Adrenal gland (tissue), 12 donors: Measurements from ENCODE around the gene ANKZF1. TPM values are rescaled to one million over a fixed set of nuclear protein-coding genes. Genes with fewer than 3 reads are reported as not detected.

Experiments used
- DNase-seq, 7 donors: peaks; one replicate each; pipeline ENCODE4 v3.0.0-alpha.2; 2019 to 2020
- H3K27ac ChIP-seq, 5 donors: fragments of 200-600 bp; sonication (generic) in 4 of 5; 1 replicate in 3 of 5; 2 replicates in 2 of 5; pipeline versions ENCODE4 v1.5.1 to v1.8.0; 2016 to 2020; ENCODE audit warnings: mild to moderate bottlenecking in 1 of 5
- H3K27me3 ChIP-seq: fragments of 200-600 bp; 2 replicates; pipeline ENCODE4 v1.8.0; 2021
- H3K36me3 ChIP-seq, 2 donors: fragments of 200-600 bp; replicated peaks in 1 of 2; 1 replicate in 1 of 2; 2 replicates in 1 of 2; pipeline versions ENCODE4 v1.5.1 to v1.8.0; 2018 to 2022
- H3K4me1 ChIP-seq, 2 donors: fragments of 200-600 bp; replicated peaks in 1 of 2; 1 replicate in 1 of 2; 2 replicates in 1 of 2; pipeline versions ENCODE4 v1.5.1 to v1.8.0; 2018 to 2021
- H3K4me3 ChIP-seq, 4 donors: fragments of 200-600 bp; sonication (generic) in 3 of 4; one replicate each; pipeline ENCODE4 v1.5.1; 2016 to 2018
- H3K9me3 ChIP-seq, 3 donors: fragments of 200-600 bp; sonication (generic) in 1 of 3; replicated peaks in 1 of 3; 1 replicate in 2 of 3; 2 replicates in 1 of 3; pipeline versions ENCODE4 v1.5.1 to v1.8.0; 2016 to 2021
- POLR2A ChIP-seq, 2 donors: fragments of 450-650 bp; IDR thresholded peaks; one replicate each; pipeline ENCODE4 v1.6.1; 2017; ENCODE audit warnings: antibody characterized with exemption in 2 of 2, mild to moderate bottlenecking in 2 of 2, moderate library complexity in 1 of 2
- WGBS, 4 donors: extraction: QIAGEN DNeasy Blood & Tissue Kit in 2 of 4; methylation state at CpG; one replicate each; pipeline versions ENCODE4 v1.1.5 to v1.1.7; 2013 to 2017; 5-methylcytosine and 5-hydroxymethylcytosine counted together
- intact Hi-C, 2 donors: fragments of 100-400 bp; cut with DNase I; formaldehyde crosslinking; loops; one replicate each; pipeline versions ENCODE4 v1.14.1 to v1.15.0; 2022 to 2023
- polyA plus RNA-seq, 3 donors: library from polyadenylated mRNA; stranded (reverse); fragments of 200-250 nt in 2 of 3; fragments of 350-450 nt in 1 of 3; fragmentation: Illumina TruSeq in 1 of 3; extraction: RNeasy Lipid Tissue Mini Kit (QIAGEN cat#74804) in 1 of 3; gene quantifications; one replicate each; pipeline ENCODE4 v1.2.3, GENCODE V29; 2013 to 2014
- total RNA-seq, 9 donors: library from RNA; depleted of rRNA in 4 of 9; stranded (reverse); fragments of >200 nt in 4 of 9; fragments of 120-200 nt in 1 of 9; fragmentation: NEBNext Ultra II Directional in 1 of 9; extraction: Animal tissue kit (Norgen Biotek cat#: 25700) in 1 of 9; gene quantifications; one replicate each; pipeline versions ENCODE4 v1.1.0 to v1.2.4, GENCODE V29; 2013 to 2023
- TF ChIP-seq, protein P1 (sequence below), 6 experiments: fragments of 450-650 bp in 4 of 6; fragments of 200-600 bp in 2 of 6; sonication (generic) in 1 of 6; IDR thresholded peaks; 1 replicate in 5 of 6; 2 replicates in 1 of 6; pipeline versions ENCODE4 v1.5.1 to v1.8.0; 2016 to 2021; ENCODE audit warnings: antibody characterized with exemption in 6 of 6, mild to moderate bottlenecking in 2 of 6, moderate library complexity in 1 of 6
- donor health status: healthy with polysubstance abuse.
- donor health status: Bipolar disorder and iron deficiency.
- donor health status: DM: yes; HTN: yes; CAD: no.
- donor health status: DM: no; HTN: no; CAD: no.
- donor health status: DM: no; HTN: no; CAD: no.
- donor health status: DM: yes; HTN: yes; CAD: no.

ANKZF1 gene
- total and polyA plus RNA-seq, 12 donors, result 11.5 to 93.1 (median 37.6) TPM

DNA sequence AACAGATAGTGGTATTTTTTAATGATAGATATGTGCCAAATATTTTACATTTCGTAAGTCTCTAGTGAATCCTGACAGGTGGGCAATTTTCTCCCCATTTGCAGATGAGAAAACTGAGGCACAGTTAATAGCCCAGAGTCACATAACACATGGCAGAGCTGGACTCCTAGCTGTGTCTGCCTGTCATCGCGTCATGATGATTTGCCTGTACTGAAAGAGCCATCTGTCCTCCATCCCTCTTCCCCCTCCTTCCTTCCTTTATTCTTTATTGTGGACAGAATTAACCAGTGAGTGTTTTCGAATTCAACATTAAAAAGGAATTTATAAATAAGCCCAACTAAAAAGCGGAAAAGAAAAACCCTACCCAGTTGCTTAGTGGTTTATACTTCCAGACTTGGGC, 52.8 kb downstream of the ANKZF1 start:
- Histone ChIP-seq H3K27me3 (no peaks in the 10 kb centered on the region), H3K27ac (peak overlapping the region in 1 of 5 donors; percentile 99), H3K9me3 (no peaks in the 10 kb centered on the region), H3K36me3 (peaks cover 0 to 53% of the 10 kb centered on the region in 2 donors), H3K4me1 (peaks cover 14 to 33% of the 10 kb centered on the region in 2 donors), H3K4me3 (no peak overlapping the region)
- intact Hi-C loops, result no loop called here
- 81 to 92% (median 87%) methylated on average over 5 of the region's 5 CpGs for WGBS, 4 donors
- DNase-seq, result peak in 1 of 7 donors; percentile 14
- TF ChIP-seq, protein P1, sequence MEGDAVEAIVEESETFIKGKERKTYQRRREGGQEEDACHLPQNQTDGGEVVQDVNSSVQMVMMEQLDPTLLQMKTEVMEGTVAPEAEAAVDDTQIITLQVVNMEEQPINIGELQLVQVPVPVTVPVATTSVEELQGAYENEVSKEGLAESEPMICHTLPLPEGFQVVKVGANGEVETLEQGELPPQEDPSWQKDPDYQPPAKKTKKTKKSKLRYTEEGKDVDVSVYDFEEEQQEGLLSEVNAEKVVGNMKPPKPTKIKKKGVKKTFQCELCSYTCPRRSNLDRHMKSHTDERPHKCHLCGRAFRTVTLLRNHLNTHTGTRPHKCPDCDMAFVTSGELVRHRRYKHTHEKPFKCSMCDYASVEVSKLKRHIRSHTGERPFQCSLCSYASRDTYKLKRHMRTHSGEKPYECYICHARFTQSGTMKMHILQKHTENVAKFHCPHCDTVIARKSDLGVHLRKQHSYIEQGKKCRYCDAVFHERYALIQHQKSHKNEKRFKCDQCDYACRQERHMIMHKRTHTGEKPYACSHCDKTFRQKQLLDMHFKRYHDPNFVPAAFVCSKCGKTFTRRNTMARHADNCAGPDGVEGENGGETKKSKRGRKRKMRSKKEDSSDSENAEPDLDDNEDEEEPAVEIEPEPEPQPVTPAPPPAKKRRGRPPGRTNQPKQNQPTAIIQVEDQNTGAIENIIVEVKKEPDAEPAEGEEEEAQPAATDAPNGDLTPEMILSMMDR (IDR thresholded peaks at IDR 0.05), result no peak
- no peak for TF ChIP-seq POLR2A (IDR thresholded peaks at IDR 0.05)

DNA sequence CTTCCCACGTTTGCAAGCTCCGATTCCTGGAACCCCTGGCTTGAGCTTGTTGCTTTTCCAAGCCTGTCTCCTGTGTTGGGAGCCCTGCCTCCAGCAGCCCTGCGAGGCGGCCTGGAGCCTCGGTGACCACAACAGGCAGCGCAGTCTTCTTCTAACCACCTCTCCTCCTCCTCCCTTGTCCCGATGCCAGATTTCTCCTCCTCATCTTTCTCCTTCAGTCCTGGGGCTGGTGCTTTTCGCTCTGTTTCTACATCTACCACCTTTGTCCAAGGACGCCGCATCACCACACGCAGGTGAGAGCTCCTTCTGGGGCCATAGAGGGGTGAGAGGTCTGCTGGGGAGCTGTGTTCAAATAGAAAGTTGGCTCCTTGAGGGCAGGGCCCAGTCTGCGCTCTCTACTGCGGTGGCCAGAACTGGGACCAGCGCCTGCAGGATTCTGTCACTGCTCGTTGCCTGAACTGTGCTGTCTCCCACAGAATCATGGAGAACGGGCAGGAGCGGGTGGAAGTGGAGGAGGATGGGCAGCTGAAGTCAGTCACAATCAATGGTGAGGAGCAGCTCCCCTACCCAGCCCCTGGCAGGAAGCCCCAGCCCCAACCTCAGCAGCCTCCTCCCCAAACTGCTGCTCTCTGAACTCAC, 53.5 kb downstream of the ANKZF1 start:
- peak overlapping the region in 1 of 5 donors; percentile 99 for H3K27ac ChIP-seq
- intact Hi-C loops, result no loop called here
- 91 to 95% (median 92%) methylated on average over 17 of the region's 17 CpGs for WGBS, 4 donors
- TF ChIP-seq, protein P1 (IDR thresholded peaks at IDR 0.05), result no peak
- no peak for TF ChIP-seq POLR2A (IDR thresholded peaks at IDR 0.05)
- DNase-seq, result peak in 1 of 7 donors; percentile 22
- H3K36me3 ChIP-seq, result peaks cover 0 to 53% of the 10 kb centered on the region in 2 donors
- H3K27me3 ChIP-seq, result no peaks in the 10 kb centered on the region
- H3K4me3 ChIP-seq, result no peak overlapping the region
- H3K4me1 ChIP-seq, result peaks cover 14 to 29% of the 10 kb centered on the region in 2 donors
- H3K9me3 ChIP-seq, result no peaks in the 10 kb centered on the region

DNA sequence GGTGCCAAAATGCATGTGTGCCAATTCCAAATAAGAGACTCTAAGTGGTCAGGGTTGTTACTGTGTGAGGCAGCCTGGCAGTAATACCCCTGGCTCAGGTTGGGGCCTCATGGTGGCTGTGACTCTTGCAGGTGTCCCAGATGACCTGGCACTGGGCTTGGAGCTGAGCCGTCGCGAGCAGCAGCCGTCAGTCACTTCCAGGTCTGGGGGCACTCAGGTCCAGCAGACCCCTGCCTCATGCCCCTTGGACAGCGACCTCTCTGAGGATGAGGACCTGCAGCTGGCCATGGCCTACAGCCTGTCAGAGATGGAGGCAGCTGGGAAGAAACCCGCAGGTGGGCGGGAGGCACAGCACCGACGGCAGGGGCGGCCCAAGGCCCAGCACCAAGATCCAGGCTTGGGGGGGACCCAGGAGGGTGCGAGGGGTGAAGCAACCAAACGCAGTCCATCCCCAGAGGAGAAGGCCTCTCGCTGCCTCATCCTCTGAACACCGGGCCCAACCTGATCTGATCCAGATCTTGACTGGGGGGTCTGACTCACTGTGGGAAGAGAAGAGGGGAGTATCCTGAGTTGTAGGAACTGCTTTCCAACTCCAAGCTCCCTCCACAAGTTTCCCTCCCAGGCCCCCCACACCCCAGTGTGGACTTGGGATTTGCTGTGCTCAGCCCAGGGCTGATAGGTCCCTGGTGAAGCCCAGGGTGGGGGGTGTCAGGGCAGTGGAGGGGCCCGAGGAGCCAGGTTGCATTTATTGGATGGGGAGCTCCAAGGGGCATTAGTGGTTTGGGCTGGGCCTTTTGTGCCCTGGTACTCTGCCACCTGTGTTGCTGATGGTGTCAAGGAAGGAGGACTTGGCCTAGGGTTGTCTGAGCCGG, 55.1 kb downstream of the ANKZF1 start:
- DNase-seq, result no peak
- intact Hi-C loops, result no loop called here
- no peak overlapping the region for H3K4me3 ChIP-seq
- H3K36me3 ChIP-seq, result peaks cover 0 to 53% of the 10 kb centered on the region in 2 donors
- no peaks in the 10 kb centered on the region for H3K9me3 ChIP-seq
- no peaks in the 10 kb centered on the region for H3K27me3 ChIP-seq
- H3K27ac ChIP-seq, result peak overlapping the region in 1 of 5 donors; percentile 69
- WGBS, 4 donors, result 85 to 93% (median 88%) methylated on average over 8 to 16 of the region's 16 CpGs
- H3K4me1 ChIP-seq, result peaks cover 7 to 29% of the 10 kb centered on the region in 2 donors
- TF ChIP-seq POLR2A (IDR thresholded peaks at IDR 0.05), result no peak
- TF ChIP-seq, protein P1 (IDR thresholded peaks at IDR 0.05), result no peak

DNA sequence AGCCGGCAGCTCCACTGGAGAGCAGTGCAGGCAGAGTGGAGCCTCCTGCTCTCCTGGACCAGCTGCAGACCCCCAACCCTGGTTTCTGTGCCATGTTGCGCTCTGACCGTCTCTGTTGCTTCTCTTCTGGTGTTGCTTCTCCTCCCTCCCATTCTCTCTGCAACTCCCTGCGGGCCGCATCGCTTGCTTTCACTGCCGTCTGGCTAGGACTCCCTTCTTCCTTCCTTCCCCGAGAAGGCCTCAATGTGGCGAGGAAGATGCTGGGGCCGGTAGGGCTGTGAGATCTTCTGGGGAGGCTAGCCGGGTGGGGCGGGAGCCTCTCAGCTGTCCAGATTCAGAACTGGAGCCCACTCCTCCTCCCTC, 55.7 kb downstream of the ANKZF1 start:
- intact Hi-C loops, result no loop called here
- Histone ChIP-seq H3K4me3 (no peak overlapping the region), H3K4me1 (peaks cover under 1 to 27% of the 10 kb centered on the region in 2 donors), H3K27ac (peak overlapping the region in 2 of 5 donors; percentile 3 to 69), H3K9me3 (no peaks in the 10 kb centered on the region), H3K36me3 (peaks cover 0 to 53% of the 10 kb centered on the region in 2 donors), H3K27me3 (no peaks in the 10 kb centered on the region)
- DNase-seq, result no peak
- WGBS, 4 donors, result 85 to 93% (median 91%) methylated on average over 11 to 12 of the region's 12 CpGs
- TF ChIP-seq, protein P1 (IDR thresholded peaks at IDR 0.05), result no peak
- no peak for TF ChIP-seq POLR2A (IDR thresholded peaks at IDR 0.05)
